H1 (cell line): Measurements from ENCODE around the gene SLC39A8. TPM values are rescaled to one million over a fixed set of nuclear protein-coding genes. Genes with fewer than 3 reads are reported as not detected.

Experiments used
- CTCF ChIA-PET: fragments of 300-600 bp; sonication (Branson Sonifier 250); formaldehyde crosslinking; loops from one replicate; lab custom pipeline; 2021; ENCODE audit not compliant: partially characterized antibody; lab: Charles Lee
- POLR2A ChIA-PET: fragments of 300-600 bp; sonication (Branson Sonifier 250); formaldehyde crosslinking; loops from one replicate; lab custom pipeline; 2021; ENCODE audit warnings: inconsistent platforms; ENCODE audit not compliant: partially characterized antibody; lab: Charles Lee
- DNase-seq, 2 experiments: peaks; one replicate each; pipeline versions ENCODE4 v3.0.0 to v3.0.0-alpha.2; 2010 to 2022; ENCODE audit warnings: low spot score in 2 of 2, low read depth in 1 of 2, mixed read lengths in 1 of 2
- FAIRE-seq: peaks from 2 replicates; lab custom pipeline; 2011; peaks lifted over from hg19 to GRCh38; lab: Jason Lieb, UNC
- H2AFZ ChIP-seq: 2 replicates; pipeline ENCODE4 v1.8.1; 2012; ENCODE audit warnings: low read length, inconsistent platforms
- H2AK5ac ChIP-seq: 2 replicates; pipeline ENCODE4 v1.6.1; 2013; ENCODE audit warnings: low read depth, low read length
- H2BK120ac ChIP-seq: replicated peaks from 2 replicates; pipeline ENCODE3; 2013; ENCODE audit warnings: low read depth, low read length, inconsistent platforms
- H2BK12ac ChIP-seq: 2 replicates; pipeline ENCODE4 v1.6.1; 2013; ENCODE audit warnings: low read depth, low read length
- H2BK15ac ChIP-seq: 2 replicates; pipeline ENCODE4 v1.6.1; 2013; ENCODE audit warnings: low read length
- H2BK20ac ChIP-seq: 2 replicates; pipeline ENCODE4 v1.6.1; 2013; ENCODE audit warnings: low read length
- H2BK5ac ChIP-seq: 2 replicates; pipeline ENCODE4 v1.6.1; 2013; ENCODE audit warnings: low read depth, low read length
- H3K14ac ChIP-seq: 2 replicates; pipeline ENCODE4 v1.6.1; 2013; ENCODE audit warnings: inconsistent platforms; ENCODE audit not compliant: insufficient read length
- H3K18ac ChIP-seq: 2 replicates; pipeline ENCODE4 v1.6.1; 2013; ENCODE audit warnings: low read length; ENCODE audit errors: extremely low read depth
- H3K23ac ChIP-seq: 2 replicates; pipeline ENCODE4 v1.6.1; 2013; ENCODE audit warnings: inconsistent platforms; ENCODE audit not compliant: insufficient read length
- H3K23me2 ChIP-seq: 2 replicates; pipeline ENCODE4 v1.6.1; 2013; ENCODE audit warnings: low read depth, low read length
- H3K27ac ChIP-seq: 2 replicates; pipeline ENCODE4 v1.6.1; 2011; ENCODE audit warnings: low read depth, low read length, inconsistent platforms
- H3K27me3 ChIP-seq, 4 experiments: replicated peaks in 1 of 4; 1 replicate in 1 of 4; 2 replicates in 3 of 4; pipeline versions ENCODE4 v1.6.1 to v1.8.1; 2011 to 2013; ENCODE audit warnings: low read length in 3 of 4, mild to moderate bottlenecking in 3 of 4, inconsistent platforms in 2 of 4, mixed read lengths in 2 of 4, moderate library complexity in 1 of 4; ENCODE audit not compliant: control insufficient read depth in 3 of 4, insufficient read depth in 3 of 4; ENCODE audit errors: extremely low read depth in 1 of 4
- H3K36me3 ChIP-seq, 4 experiments: 2 replicates each; pipeline versions ENCODE4 v1.6.1 to v1.8.1; 2011 to 2013; ENCODE audit warnings: mild to moderate bottlenecking in 4 of 4, low read length in 3 of 4, moderate library complexity in 2 of 4, control low read depth in 1 of 4, inconsistent platforms in 1 of 4; ENCODE audit not compliant: insufficient read depth in 4 of 4, control insufficient read depth in 2 of 4
- H3K4ac ChIP-seq: replicated peaks from 2 replicates; pipeline ENCODE3; 2013; ENCODE audit warnings: low read length, low read depth, mixed read lengths, inconsistent platforms; ENCODE audit not compliant: insufficient read length
- H3K4me1 ChIP-seq, 4 experiments: replicated peaks in 1 of 4; 1 replicate in 1 of 4; 2 replicates in 3 of 4; pipeline versions ENCODE4 v1.6.1 to v1.8.1; 2011 to 2013; ENCODE audit warnings: low read length in 3 of 4, inconsistent platforms in 2 of 4, mixed read lengths in 1 of 4; ENCODE audit not compliant: insufficient read depth in 4 of 4, control insufficient read depth in 3 of 4
- H3K4me2 ChIP-seq, 2 experiments: 2 replicates each; pipeline versions ENCODE4 v1.6.1 to v1.8.1; 2011 to 2013; ENCODE audit warnings: low read depth in 2 of 2, low read length in 2 of 2, control low read depth in 1 of 2, inconsistent platforms in 1 of 2, mild to moderate bottlenecking in 1 of 2; ENCODE audit not compliant: insufficient read depth in 1 of 2
- H3K4me3 ChIP-seq, 4 experiments: fragments of 200-600, 300-600 bp in 1 of 4; sonication (generic), shearing (Covaris generic), sonication (Bioruptor Twin) in 1 of 4; 2 replicates each; pipeline versions ENCODE4 v1.5.1 to v1.8.1; 2011 to 2016; ENCODE audit warnings: low read length in 4 of 4, low read depth in 3 of 4, control low read depth in 2 of 4, inconsistent platforms in 2 of 4, mild to moderate bottlenecking in 2 of 4, mixed read lengths in 1 of 4, moderate library complexity in 1 of 4; ENCODE audit not compliant: insufficient read depth in 2 of 4; ENCODE audit errors: extremely low read depth in 1 of 4
- H3K56ac ChIP-seq: replicated peaks from 2 replicates; pipeline ENCODE3; 2013; ENCODE audit warnings: low read depth, mild to moderate bottlenecking, mixed read lengths, low read length, inconsistent platforms; ENCODE audit not compliant: insufficient read length
- H3K79me1 ChIP-seq: 2 replicates; pipeline ENCODE4 v1.6.1; 2013; ENCODE audit warnings: low read depth, low read length, control low read depth
- H3K79me2 ChIP-seq, 2 experiments: 2 replicates each; pipeline versions ENCODE4 v1.6.1 to v1.8.1; 2012 to 2013; ENCODE audit warnings: low read length in 2 of 2, mild to moderate bottlenecking in 2 of 2, inconsistent platforms in 1 of 2; ENCODE audit not compliant: insufficient read depth in 2 of 2, control insufficient read depth in 1 of 2
- H3K9ac ChIP-seq, 4 experiments: replicated peaks in 1 of 4; 1 replicate in 1 of 4; 2 replicates in 3 of 4; pipeline versions ENCODE4 v1.6.1 to v1.8.1; 2011 to 2013; ENCODE audit warnings: low read depth in 3 of 4, low read length in 3 of 4, control low read depth in 2 of 4, mild to moderate bottlenecking in 2 of 4, moderate library complexity in 2 of 4, inconsistent platforms in 1 of 4; ENCODE audit errors: extremely low read depth in 1 of 4
- H3K9me3 ChIP-seq, 2 experiments: 2 replicates each; pipeline versions ENCODE4 v1.6.1 to v1.8.1; 2012 to 2013; ENCODE audit warnings: mild to moderate bottlenecking in 2 of 2, moderate library complexity in 2 of 2, control low read depth in 1 of 2, inconsistent platforms in 1 of 2, low read depth in 1 of 2, low read length in 1 of 2, mixed read lengths in 1 of 2; ENCODE audit not compliant: insufficient read depth in 2 of 2
- H4K20me1 ChIP-seq, 2 experiments: replicated peaks in 1 of 2; 2 replicates each; pipeline versions ENCODE3 to v1.8.1; 2011 to 2013; ENCODE audit warnings: inconsistent platforms in 2 of 2, low read length in 2 of 2, mild to moderate bottlenecking in 1 of 2; ENCODE audit not compliant: insufficient read depth in 2 of 2, control insufficient read depth in 1 of 2
- H4K5ac ChIP-seq: 2 replicates; pipeline ENCODE4 v1.6.1; 2013; ENCODE audit warnings: low read length, low read depth, mixed read lengths, inconsistent platforms; ENCODE audit not compliant: insufficient read length
- H4K8ac ChIP-seq: 2 replicates; pipeline ENCODE4 v1.8.0; 2013; ENCODE audit warnings: mild to moderate bottlenecking, moderate library complexity, low read length, inconsistent platforms; ENCODE audit not compliant: insufficient read depth; ENCODE audit errors: extremely low read depth
- H4K91ac ChIP-seq: replicated peaks from 2 replicates; pipeline ENCODE3; 2013; ENCODE audit warnings: low read length, mixed read lengths, inconsistent platforms; ENCODE audit not compliant: insufficient read length
- SRF ChIP-seq: IDR thresholded peaks from 2 replicates; pipeline ENCODE4 v1.6.1; 2011; ENCODE audit warnings: mild to moderate bottlenecking, low read depth, low read length, moderate library complexity
- WGBS, 2 experiments: shearing (Covaris generic) in 1 of 2; methylation state at CpG; one replicate each; pipeline versions ENCODE4 v1.1.6 to v1.1.7; 2013 to 2015; ENCODE audit warnings: low lambda C conversion rate in 2 of 2, mixed read lengths in 2 of 2, inconsistent platforms in 1 of 2, low coverage in 1 of 2, missing lambda C conversion rate in 1 of 2; ENCODE audit not compliant: insufficient replicate concordance in 2 of 2, insufficient coverage in 1 of 2, insufficient read length in 1 of 2; ENCODE audit errors: extremely low coverage in 1 of 2, missing lambda C conversion rate in 1 of 2; 5-methylcytosine and 5-hydroxymethylcytosine counted together
- polyA plus RNA-seq, 7 experiments: library from polyadenylated mRNA; depleted of rRNA in 3 of 7; stranded (reverse) in 5 of 7; unstranded in 2 of 7; fragments of >200 nt in 5 of 7; fragments of 200-250 nt in 2 of 7; gene quantifications; 1 replicate in 5 of 7; 2 replicates in 1 of 7; 4 replicates in 1 of 7; pipeline versions ENCODE4 v1.2.1 to v1.2.3, GENCODE V29; 2011 to 2013; ENCODE audit warnings: missing spikeins in 2 of 7, mixed read lengths in 2 of 7
- total RNA-seq: library from RNA; stranded (reverse); fragmentation: NEBNext Ultra II Directional; extraction: Animal tissue kit (Norgen Biotek cat#: 25700); gene quantifications from 2 replicates; pipeline ENCODE4 v1.2.1, GENCODE V29; 2021
- TF ChIP-seq, protein P1 (sequence below): IDR thresholded peaks from 2 replicates; pipeline ENCODE4 v1.6.1; 2011; ENCODE audit warnings: low read depth, mild to moderate bottlenecking, low read length; ENCODE audit not compliant: insufficient read depth
- TF ChIP-seq, protein P2 (sequence below), 3 experiments: IDR thresholded peaks; 1 replicate in 2 of 3; 2 replicates in 1 of 3; pipeline versions ENCODE4 v1.5.1 to v1.6.1; 2011; ENCODE audit warnings: low read length in 3 of 3, mild to moderate bottlenecking in 3 of 3, inconsistent platforms in 2 of 3, low read depth in 1 of 3, moderate library complexity in 1 of 3; ENCODE audit not compliant: insufficient read depth in 1 of 3; ENCODE audit errors: control extremely low read depth in 1 of 3

Gene SLC39A8
- total and polyA plus RNA-seq, 2 of the 8 experiments (the other 6 are each of a cell fraction or from before 2014, with no cell fraction given), result 6.4 to 38.7 TPM

DNA sequence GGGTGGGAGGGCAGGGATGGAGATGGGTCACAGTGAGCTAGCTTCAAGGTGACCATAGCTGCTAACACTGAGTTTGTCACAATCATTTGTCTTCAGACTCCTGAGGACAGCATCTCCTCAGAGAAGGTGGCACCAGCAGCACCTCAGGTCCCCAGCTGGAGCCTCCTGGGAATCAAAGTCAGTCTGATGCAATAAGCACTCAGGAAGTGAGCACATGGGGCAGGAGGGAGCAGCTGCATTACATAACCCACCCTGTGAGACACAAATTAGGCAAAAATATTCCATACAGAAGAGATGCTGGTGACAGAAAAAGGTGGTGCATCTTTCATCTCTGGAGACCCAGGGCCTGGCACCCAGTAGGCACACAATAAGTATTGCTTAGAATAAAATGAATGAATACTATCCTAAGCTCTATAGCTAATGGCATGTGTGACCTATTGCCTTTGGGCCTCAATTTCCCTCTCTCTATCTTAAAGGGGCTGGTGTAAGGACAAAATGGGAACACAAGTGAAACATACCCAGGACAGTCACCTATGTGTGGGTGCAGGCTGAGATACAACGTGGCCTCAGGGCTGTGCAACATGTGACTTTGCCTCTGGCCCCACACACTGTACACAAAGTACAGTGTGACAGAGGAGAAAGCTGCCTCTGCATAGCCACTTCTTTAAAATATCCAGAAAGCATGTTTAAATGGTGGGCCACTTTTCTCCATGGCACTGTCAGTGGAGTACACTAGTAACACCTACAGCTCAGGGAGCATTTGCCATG lies 37.1 kb downstream of the SLC39A8 start:
- CTCF ChIA-PET, result interaction anchor here (0.8 to 1.9 kb wide), 5 partner anchors 8 to 16 kb away, joined by 3 to 9 read pairs (median 4); no protein-coding TSS in a partner anchor
- no peak for FAIRE-seq
- TF ChIP-seq, protein P1, sequence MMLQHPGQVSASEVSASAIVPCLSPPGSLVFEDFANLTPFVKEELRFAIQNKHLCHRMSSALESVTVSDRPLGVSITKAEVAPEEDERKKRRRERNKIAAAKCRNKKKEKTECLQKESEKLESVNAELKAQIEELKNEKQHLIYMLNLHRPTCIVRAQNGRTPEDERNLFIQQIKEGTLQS, result no peak
- no peak for TF ChIP-seq SRF
- TF ChIP-seq, protein P2, sequence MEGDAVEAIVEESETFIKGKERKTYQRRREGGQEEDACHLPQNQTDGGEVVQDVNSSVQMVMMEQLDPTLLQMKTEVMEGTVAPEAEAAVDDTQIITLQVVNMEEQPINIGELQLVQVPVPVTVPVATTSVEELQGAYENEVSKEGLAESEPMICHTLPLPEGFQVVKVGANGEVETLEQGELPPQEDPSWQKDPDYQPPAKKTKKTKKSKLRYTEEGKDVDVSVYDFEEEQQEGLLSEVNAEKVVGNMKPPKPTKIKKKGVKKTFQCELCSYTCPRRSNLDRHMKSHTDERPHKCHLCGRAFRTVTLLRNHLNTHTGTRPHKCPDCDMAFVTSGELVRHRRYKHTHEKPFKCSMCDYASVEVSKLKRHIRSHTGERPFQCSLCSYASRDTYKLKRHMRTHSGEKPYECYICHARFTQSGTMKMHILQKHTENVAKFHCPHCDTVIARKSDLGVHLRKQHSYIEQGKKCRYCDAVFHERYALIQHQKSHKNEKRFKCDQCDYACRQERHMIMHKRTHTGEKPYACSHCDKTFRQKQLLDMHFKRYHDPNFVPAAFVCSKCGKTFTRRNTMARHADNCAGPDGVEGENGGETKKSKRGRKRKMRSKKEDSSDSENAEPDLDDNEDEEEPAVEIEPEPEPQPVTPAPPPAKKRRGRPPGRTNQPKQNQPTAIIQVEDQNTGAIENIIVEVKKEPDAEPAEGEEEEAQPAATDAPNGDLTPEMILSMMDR (IDR thresholded peaks at IDR 0.05; ENCODE audit: control extremely low read depth in 1 of 3, insufficient read depth in 1 of 3, low read depth in 1 of 3, low read length in 3 of 3), result no peak

More for the DNA sequence above, 37.1 kb downstream of the SLC39A8 start:
- Histone ChIP-seq H3K23me2 (no peaks in the 10 kb centered on the region; the same call in 1 of the 2 replicates), H3K18ac (no peak overlapping the region), H3K27me3 (no peaks in the 10 kb centered on the region), H2BK5ac (no peak overlapping the region), H3K14ac (no peak overlapping the region), H2BK12ac (peak overlapping the region; percentile 62; the same call in 1 of the 2 replicates), H3K79me2 (no peaks in the 10 kb centered on the region), H2BK120ac (no peak overlapping the region), H3K9ac (no peak overlapping the region), H3K4ac (no peak overlapping the region), H3K9me3 (no peaks in the 10 kb centered on the region), H3K36me3 (no peaks in the 10 kb centered on the region), H2BK15ac (peak overlapping the region; percentile 6; the same call in 1 of the 2 replicates), H3K4me1 (no peaks in the 10 kb centered on the region), H2AFZ (0 out of 2 replicates have a peak overlapping the region, but pooled peaks have one; percentile 14), H4K8ac (no peak overlapping the region), H3K79me1 (no peaks in the 10 kb centered on the region), H3K23ac (no peak overlapping the region), H2AK5ac (no peak overlapping the region), H3K4me3 (no peak overlapping the region), H3K27ac (no peak overlapping the region), H4K20me1 (no peaks in the 10 kb centered on the region), H3K4me2 (no peak overlapping the region), H4K91ac (peak overlapping the region; percentile 41), H3K56ac (no peak overlapping the region), H4K5ac (no peak overlapping the region), H2BK20ac (no peak overlapping the region; the same call in 1 of the 2 replicates)
- no peak for DNase-seq
- 86% methylated on average over 1 of the region's 1 CpG; no CpG with 5 or more reads in 1 of the 2 experiments for WGBS, 2 experiments
- POLR2A ChIA-PET, result interaction anchor here (1.2 kb wide), 2 partner anchors 11 to 12 kb away, joined by 3 read pairs; no protein-coding TSS in a partner anchor
